K562 (cell line): ENCODE results near the gene FRMD4A.

Experiments
- BRCA1 ChIP-seq, 2 experiments: fragments of 450-650 bp in 1 of 2; sonication (generic) in 1 of 2; formaldehyde crosslinking in 1 of 2; IDR thresholded peaks; 2 replicates each; pipeline versions ENCODE4 v1.5.0 to v1.6.1; 2017 to 2020; ENCODE audit warnings: mild to moderate bottlenecking in 1 of 2, missing genetic modification reagents in 1 of 2
- TCF7 ChIP-seq: sonication (generic); IDR thresholded peaks from 2 replicates; pipeline ENCODE4 v1.6.1; 2016; ENCODE audit warnings: antibody characterized with exemption, borderline replicate concordance

DNA sequence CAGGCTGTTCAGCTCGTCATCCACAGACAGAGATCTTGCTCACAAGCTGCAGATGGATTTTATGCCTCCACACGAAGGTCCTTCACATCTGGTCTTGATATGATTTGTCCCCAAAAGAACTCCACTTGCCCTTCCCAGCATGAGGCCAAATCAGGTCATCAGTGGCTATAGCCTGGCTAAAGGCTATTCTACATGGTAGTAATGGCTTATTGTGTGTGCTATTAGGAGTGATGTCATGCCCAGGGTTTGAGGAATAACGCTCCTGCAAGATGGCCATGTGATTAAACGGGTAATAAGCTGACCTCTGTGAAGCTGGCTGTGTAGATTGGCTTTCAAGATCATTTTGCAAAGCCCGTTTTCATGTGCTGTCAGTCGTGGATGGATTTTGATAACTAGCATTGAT is 313.8 kb downstream of the FRMD4A start:
- TF ChIP-seq BRCA1 (IDR thresholded peaks at IDR 0.05) (no peak), BRCA1 (CRISPR knock-in tag; IDR thresholded peaks at IDR 0.05) (no peak), TCF7 (no peak)
